T1000 (cell line): ENCODE measurements around the gene COL27A1.
A peak's percentile ranks its signal among the peaks of the same experiment; 100 is the strongest.

Experiments
- DNase-seq: peaks from one replicate; lab custom pipeline; 2025; ENCODE audit warnings: mixed read lengths; lab: John Stamatoyannopoulos, UW

COL27A1 gene

GRCh38 chr9:114168281-114169028, 13.1 kb downstream of the COL27A1 start:
- no peak for DNase-seq

DNA sequence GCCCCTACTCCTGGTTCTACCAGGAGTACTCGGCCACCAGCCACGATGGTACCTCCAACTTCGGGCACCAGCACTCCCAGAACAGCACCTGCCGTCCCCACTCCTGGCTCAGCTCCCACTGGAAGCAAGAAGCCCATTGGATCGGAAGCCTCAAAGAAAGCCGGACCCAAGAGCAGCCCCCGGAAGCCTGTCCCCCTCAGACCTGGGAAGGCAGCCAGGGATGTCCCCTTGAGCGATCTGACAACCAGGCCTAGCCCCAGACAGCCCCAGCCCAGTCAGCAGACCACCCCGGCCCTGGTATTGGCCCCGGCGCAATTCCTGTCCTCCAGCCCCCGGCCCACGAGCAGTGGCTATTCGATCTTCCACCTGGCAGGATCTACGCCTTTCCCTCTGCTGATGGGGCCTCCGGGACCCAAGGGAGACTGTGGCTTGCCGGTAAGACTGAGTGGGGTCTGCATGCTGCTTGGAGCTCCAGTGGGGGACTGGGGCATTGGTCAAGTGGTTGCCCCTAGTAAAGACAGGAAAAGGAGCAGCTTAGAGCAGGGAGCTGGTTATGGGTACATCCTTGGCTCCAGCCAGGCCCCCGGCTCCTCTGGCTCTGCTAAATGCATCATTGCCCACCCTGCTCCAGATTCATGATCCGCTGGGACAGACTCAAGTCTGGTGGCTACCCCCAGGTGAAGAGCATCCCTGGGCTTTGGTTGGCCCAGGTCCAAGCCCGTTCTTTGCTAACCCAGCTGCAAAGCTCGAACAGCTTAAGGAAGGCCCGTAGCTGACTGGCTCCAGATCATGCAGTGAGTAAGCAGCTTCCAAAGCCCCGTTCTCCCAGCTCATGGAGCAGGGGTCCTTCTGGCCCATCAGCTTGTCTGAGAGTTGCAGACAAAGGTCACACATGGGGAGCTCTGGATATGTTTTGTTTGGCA, 14.0 kb downstream of the COL27A1 start:
- no peak for DNase-seq

GRCh38 chr9:114169952-114170770, 14.8 kb downstream of the COL27A1 start:
- DNase-seq: no peak

- no peak for DNase-seq
Measured at GRCh38 chr9:114170771-114171461, 15.6 kb downstream of the COL27A1 start.

DNA sequence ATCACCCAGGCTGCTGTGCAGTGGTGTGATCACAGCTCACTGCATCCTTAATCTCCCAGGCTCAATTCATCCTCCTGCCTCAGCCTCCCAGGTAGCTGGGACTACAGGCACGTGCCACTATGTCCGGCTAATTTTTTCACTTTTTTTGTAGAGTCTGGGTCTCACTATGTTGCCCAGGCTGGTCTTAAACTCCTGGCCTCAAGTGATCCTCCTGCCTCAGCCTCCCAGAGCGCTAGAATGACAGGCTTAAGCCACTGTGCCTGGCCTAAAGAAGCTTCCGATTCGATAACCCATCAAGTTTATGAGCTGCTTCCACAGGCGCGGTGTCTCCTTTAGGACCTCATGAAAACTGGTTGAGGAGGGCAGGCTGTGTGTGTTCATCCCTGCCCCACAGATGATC, 16.2 kb downstream of the COL27A1 start:
- DNase-seq: no peak

GRCh38 chr9:114172981-114173833, 17.9 kb downstream of the COL27A1 start:
- peak; percentile 14 for DNase-seq

DNA sequence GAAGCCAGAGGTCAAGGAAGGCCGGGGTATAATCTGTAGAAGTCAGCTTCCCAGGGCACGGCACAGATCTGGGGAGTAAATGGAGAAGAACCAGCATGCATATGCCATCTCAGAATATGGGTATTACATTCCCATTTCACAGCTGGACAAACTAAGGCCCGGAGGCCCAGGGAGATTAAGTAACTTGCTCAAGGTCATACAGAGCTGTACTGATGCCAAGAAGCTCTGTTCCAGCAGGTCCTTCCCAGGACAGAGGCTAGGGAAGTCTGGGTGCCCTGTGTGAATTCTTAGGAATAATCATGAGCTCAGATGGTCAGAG, 19.2 kb downstream of the COL27A1 start:
- no peak for DNase-seq

DNA sequence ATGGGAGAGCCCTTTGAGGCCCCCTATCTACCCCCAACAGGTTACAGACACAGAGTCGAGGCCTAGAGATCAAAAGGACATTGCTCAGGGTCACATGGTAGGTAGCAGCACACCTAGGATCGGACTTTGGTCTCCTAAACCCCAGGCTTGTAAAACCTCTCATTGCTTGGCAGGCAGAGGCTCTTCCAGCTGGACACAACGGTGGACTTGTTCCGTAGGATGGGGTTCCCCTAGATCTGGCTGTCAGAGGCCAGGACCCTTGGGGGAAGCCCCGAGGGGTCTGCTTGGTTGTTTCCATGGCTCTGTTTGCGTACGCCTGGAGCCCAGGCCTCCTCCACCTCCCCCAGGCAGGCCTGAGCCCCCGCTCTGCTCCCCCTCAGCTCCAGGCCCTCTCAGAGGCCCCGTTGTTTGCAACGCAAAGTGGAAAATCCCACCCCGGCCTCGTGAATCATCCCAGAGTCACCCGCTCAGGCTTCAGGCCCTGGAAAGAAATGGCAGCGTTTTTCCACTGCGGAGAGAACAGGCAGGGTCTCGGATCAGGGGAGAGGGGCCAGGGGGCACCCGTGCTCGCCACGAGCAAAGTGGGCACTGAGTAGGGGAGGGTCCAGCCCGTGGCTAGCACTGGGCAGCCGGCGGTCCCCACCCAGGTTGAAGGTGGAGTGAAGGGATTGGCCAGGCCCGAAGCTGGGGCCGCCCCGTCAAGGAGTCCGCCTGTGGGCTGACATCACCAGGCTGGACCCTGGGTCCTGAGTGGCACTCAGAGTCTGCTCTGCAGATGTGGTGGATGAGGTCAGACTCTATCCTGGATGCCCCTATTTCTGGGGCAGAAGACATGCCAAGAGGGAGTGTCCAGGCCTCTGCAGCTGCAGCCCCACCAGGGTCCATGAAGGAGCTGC, 19.8 kb downstream of the COL27A1 start:
- peak; percentile 68 for DNase-seq

- no peak for DNase-seq
Measured at GRCh38 chr9:114176624-114177291, 21.4 kb downstream of the COL27A1 start.

DNA sequence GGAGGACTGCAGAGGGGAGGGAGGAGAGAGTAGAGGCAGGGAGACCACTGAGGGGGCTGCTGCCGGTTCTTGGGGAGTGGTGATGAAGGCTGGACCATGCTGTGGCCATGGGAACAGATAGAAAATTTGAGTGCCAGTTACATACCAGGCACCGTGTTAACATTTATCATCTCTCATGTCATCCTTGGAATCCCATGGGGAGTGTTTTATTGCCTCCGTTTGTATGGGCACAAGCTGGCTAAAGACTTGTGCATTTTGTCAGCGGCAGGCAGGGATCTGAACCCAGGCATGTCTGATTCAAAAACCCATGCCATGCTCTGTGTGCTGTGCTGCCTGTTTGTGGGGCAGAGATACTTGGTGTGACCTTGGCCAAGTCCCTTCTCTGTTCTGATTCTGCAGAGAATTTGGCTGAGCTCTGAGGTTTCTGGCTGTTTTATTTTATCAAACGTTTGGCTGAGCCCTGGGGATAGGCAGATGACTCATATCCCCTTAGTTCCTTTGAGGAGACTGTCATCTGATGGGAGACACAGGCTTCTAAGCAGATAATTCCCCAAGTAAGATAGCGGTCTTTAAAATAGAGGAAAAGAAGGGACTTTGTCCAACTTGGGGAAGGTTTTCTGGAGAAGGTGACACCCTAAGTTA, 22.2 kb downstream of the COL27A1 start:
- DNase-seq: peak; percentile 24

DNA sequence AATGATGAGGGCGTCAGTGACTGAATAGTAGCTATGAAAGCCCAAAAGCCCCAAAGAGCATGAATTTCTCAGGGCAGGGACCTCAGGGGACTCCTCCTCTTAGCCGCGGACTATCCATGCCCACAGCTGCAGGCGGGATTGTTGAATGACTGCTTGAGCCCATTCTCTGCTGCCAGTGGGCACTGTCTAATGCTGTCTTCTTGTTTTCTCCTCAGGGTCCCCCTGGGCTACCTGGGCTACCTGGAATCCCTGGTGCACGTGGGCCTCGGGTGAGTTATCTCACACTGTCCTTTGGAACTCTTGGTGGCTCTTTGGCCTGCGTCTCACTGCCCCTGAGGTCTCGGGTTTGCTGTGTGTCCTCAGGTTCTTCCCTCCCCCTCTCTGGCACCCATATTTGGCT, 22.7 kb downstream of the COL27A1 start:
- DNase-seq: no peak

DNA sequence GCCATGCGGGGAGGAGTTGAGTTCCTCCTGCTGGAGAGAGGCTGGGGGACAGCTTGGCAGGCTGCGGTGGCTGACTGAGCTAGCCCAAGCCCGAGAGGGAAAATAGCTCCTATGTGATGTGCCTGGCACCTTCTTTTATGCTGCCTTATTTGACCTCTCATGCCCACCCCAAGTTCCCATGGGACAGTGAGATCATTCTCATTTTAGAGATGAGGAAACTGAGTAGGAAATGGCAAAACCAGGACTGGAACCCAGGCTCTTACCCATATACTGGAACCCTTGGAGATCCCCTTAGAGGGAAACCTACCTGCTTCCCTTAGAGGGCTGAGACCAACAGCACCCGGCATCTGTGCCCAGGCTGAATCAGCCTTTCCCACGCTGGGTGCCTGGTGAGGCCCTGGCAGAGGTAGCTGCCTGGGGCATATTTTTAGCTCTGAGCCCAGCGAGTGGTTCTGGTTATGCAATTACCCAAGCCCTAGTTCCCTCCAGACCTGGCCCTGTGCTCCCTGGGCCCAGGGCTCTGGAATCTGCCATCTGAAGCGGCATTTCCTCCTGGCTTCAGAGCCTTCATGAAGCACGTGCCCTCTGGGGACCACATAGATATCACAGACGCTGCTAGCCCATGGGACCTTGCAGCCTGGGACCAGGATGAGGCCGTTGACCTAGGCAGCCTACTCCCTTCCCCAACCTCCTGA, 23.6 kb downstream of the COL27A1 start:
- peak; percentile 8 for DNase-seq

DNA sequence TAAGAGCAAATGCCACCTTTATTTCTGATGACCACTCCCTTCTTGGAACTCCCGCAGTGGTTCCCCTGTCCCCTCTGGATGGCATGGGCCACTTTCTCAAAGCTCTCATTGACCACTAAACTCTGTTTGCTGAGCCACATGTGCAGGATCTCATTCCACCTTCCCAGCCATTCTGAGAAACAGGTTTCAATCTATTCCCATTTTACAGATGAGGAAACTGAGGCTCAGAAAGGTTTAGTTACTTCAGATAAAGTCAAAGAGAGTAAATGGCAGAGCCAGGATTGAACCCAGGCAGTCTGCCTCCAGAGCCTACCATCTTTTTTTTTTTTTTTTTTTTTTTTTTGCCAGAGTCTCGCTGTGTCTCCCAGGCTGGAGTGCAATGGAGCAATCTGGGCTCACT, 24.2 kb downstream of the COL27A1 start:
- DNase-seq: no peak

- DNase-seq: no peak
Measured at GRCh38 chr9:114180696-114181606, 25.6 kb downstream of the COL27A1 start.

DNA sequence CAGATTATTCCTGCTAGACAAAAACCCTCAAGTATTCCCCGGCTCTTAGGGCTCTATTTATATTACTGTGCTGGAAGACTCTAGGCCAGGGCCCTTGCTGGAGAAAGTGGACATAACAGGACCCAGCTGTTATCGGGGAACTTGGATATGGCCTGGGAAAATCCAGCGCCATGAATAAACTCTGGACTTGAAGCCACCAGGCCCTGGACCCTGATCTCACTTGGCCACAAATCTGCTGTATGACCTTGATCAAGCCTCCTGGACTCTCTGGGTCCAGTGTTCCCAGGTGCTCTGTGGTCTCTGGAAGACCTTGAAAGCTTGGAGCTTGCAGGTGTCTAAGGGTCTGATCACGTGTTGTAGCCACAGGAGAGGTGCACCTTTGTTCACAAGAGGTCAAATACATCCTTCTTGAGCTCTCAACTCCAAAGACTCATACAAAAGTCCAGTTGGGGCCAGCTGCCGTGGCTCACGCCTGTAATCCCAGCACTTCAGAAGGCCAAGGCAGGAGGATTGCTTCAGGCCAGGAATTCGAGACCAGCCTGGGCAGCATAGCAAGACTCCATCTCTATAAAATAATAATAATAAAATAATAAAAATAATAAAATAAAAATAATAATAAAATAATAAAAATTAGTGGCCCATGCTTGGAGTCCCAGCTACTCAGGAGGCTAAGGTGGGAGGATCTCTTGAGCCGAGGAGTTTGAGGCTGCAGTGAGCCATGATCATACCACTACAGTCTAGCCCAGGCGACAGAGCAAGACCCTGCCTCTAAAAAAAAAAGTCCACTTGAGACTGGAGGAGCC, 26.5 kb downstream of the COL27A1 start:
- DNase-seq: no peak

GRCh38 chr9:114183006-114183405, 27.7 kb downstream of the COL27A1 start:
- DNase-seq: no peak
